Muscle of leg (tissue), 11 donors: ENCODE results near the gene TXNDC5. TPM values are rescaled to one million over a fixed set of nuclear protein-coding genes. Genes with fewer than 3 reads are reported as not detected.

Source experiments
- DNase-seq: peaks from one replicate; pipeline ENCODE4 v3.0.0; 2013
- H3K27ac ChIP-seq: one replicate; pipeline ENCODE4 v1.5.1; 2013; ENCODE audit warnings: mild to moderate bottlenecking, low read length, control low read depth
- H3K27me3 ChIP-seq: one replicate; pipeline ENCODE4 v1.6.1; 2013; ENCODE audit warnings: low read length; ENCODE audit not compliant: control insufficient read depth, insufficient read depth
- H3K36me3 ChIP-seq: one replicate; pipeline ENCODE4 v1.6.1; 2013; ENCODE audit warnings: low read length; ENCODE audit not compliant: control insufficient read depth, insufficient read depth
- H3K4me1 ChIP-seq: one replicate; pipeline ENCODE4 v1.6.1; 2013; ENCODE audit warnings: low read length; ENCODE audit not compliant: control insufficient read depth, insufficient read depth
- H3K4me3 ChIP-seq: one replicate; pipeline ENCODE4 v1.5.1; 2013; ENCODE audit warnings: low read length, control low read depth
- H3K9me3 ChIP-seq: replicated peaks from 2 replicates; pipeline ENCODE4 v1.6.1; 2013; ENCODE audit warnings: low read depth, low read length; ENCODE audit not compliant: control insufficient read depth
- WGBS: methylation state at CpG from one replicate; pipeline ENCODE4 v1.1.5; 2013; ENCODE audit warnings: missing lambda C conversion rate; ENCODE audit not compliant: insufficient coverage; 5-methylcytosine and 5-hydroxymethylcytosine counted together
- polyA plus RNA-seq, 8 donors: library from polyadenylated mRNA; unstranded; fragments of 120-200 nt; gene quantifications; one replicate each; pipeline versions ENCODE4 v1.2.1 to v1.2.3, GENCODE V29; 2013; ENCODE audit warnings: inconsistent platforms in 1 of 8, low replicate concordance in 1 of 8; ENCODE audit not compliant: insufficient read length in 8 of 8, insufficient read depth in 1 of 8
- total RNA-seq: library from RNA; stranded (reverse); fragments of 120-200 nt; gene quantifications from one replicate; pipeline ENCODE4 v1.2.4, GENCODE V29; 2013

TXNDC5 gene
- total and polyA plus RNA-seq, 9 donors = 90.0 to 178 (median 121) TPM

DNA sequence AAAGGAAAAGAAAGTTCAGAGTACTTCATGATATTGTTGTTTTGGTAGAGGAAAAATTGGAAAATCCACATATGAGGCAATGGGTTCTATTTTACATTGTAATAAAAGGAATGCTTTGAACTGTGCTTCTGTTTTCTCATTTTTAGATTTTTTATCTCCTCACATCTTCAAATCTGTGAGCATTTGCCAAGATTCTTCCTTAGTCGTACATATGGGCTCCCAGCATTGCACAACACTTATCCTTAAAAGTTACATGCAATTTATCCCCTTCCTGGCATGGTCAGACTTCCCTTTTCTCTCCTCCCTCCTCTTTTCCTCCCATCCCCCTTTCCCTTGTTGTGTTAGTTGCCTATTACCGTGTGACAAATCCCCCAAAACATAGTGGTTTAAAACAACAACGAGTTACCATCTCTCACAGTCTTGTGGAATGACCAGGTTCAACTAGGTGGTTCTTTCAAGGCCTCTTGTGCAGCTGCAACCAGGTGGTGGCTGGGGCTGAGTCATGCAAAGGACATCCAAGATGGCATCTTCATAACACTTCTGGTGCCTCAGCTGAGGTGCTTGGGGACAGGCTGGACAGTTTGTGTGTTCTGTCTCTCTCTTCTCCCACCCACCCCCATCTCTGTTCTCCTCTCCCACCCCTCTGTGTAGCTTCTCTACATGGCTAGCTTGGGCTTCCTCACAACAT, 68.7 kb downstream of the TXNDC5 start:
- Histone ChIP-seq H3K27ac (no peak overlapping the region), H3K27me3 (no peaks in the 10 kb centered on the region), H3K9me3 (no peaks in the 10 kb centered on the region), H3K4me1 (peaks cover under 1% of the 10 kb centered on the region), H3K4me3 (no peak overlapping the region), H3K36me3 (no peaks in the 10 kb centered on the region)
- no peak for DNase-seq
- WGBS = 63% methylated on average over 2 of the region's 3 CpGs

- no peaks in the 10 kb centered on the region for H3K4me1 ChIP-seq
- DNase-seq = no peak
- H3K27ac ChIP-seq = no peak overlapping the region
- no peak overlapping the region for H3K4me3 ChIP-seq
- 93% methylated on average over 2 of the region's 4 CpGs for WGBS
- H3K9me3 ChIP-seq = no peaks in the 10 kb centered on the region
- no peaks in the 10 kb centered on the region for H3K27me3 ChIP-seq
- no peaks in the 10 kb centered on the region for H3K36me3 ChIP-seq
Observed at GRCh38 chr6:7836371-7837026, 74.1 kb downstream of the TXNDC5 start.

GRCh38 chr6:7833751-7834070, 76.9 kb downstream of the TXNDC5 start:
- WGBS = 33% methylated on average over 3 of the region's 4 CpGs
- no peaks in the 10 kb centered on the region for H3K9me3 ChIP-seq
- H3K36me3 ChIP-seq = no peaks in the 10 kb centered on the region
- no peaks in the 10 kb centered on the region for H3K4me1 ChIP-seq
- DNase-seq = no peak
- no peak overlapping the region for H3K4me3 ChIP-seq
- no peaks in the 10 kb centered on the region for H3K27me3 ChIP-seq
- H3K27ac ChIP-seq = no peak overlapping the region

GRCh38 chr6:7832904-7833750, 77.5 kb downstream of the TXNDC5 start:
- Histone ChIP-seq H3K36me3 (no peaks in the 10 kb centered on the region), H3K9me3 (no peaks in the 10 kb centered on the region), H3K4me1 (peaks cover 2% of the 10 kb centered on the region), H3K27me3 (no peaks in the 10 kb centered on the region), H3K4me3 (no peak overlapping the region), H3K27ac (no peak overlapping the region)
- DNase-seq = no peak
- 64% methylated on average over 6 of the region's 9 CpGs for WGBS

Other genes with a start within 250 kb of the TXNDC5 start
- gene BMP6, start 184.7 kb downstream of the TXNDC5 start, total RNA-seq = 1.3 TPM
- gene BMP6, start 184.7 kb downstream of the TXNDC5 start, polyA plus RNA-seq = 1 to 10 TPM in 6 of 8 donors, under 1 TPM in 2; 0.51 to 2.4 (median 1.4) TPM
- 15.7 TPM for gene BLOC1S5, start 153.6 kb upstream of the TXNDC5 start, total RNA-seq
- 10 to 100 TPM; 10.0 to 13.5 (median 11.8) TPM for gene BLOC1S5, start 153.6 kb upstream of the TXNDC5 start, polyA plus RNA-seq
- gene EEF1E1, start 191.8 kb upstream of the TXNDC5 start, total RNA-seq = 24.4 TPM
- 10 to 100 TPM; 18.6 to 28.9 (median 21.5) TPM for gene EEF1E1, start 191.8 kb upstream of the TXNDC5 start, polyA plus RNA-seq